ENCODE measurements around the gene EDEM1. TPM values are rescaled to one million over a fixed set of nuclear protein-coding genes. Genes with fewer than 3 reads are reported as not detected.

Gene EDEM1
- total and polyA plus RNA-seq, 9 donors, result 11.5 to 43.4 (median 27.2) TPM

GRCh38 chr3:5232570-5232969, 45.1 kb downstream of the EDEM1 start:
- intact Hi-C loops (cut with DNase I), result no loop called here
- H3K27ac ChIP-seq, result no peak overlapping the region
- H3K9me3 ChIP-seq, result no peaks in the 10 kb centered on the region
- TF ChIP-seq CTCF (IDR thresholded peaks at IDR 0.05), result no peak
- TF ChIP-seq EP300 (IDR thresholded peaks at IDR 0.05), result no peak
- TF ChIP-seq POLR2A (IDR thresholded peaks at IDR 0.05), result no peak
- 60 to 74% (median 70%) methylated on average over 6 of the region's 6 CpGs for WGBS, 3 donors
- H3K4me3 ChIP-seq, result no peak overlapping the region
- DNase-seq, result no peak
- no peaks in the 10 kb centered on the region for H3K36me3 ChIP-seq
- H3K27me3 ChIP-seq, result no peaks in the 10 kb centered on the region
- H3K4me1 ChIP-seq (ENCODE audit: insufficient read depth), result no peaks in the 10 kb centered on the region

GRCh38 chr3:5233026-5233425, 45.5 kb downstream of the EDEM1 start:
- Histone ChIP-seq H3K4me3 (no peak overlapping the region), H3K27me3 (no peaks in the 10 kb centered on the region), H3K36me3 (no peaks in the 10 kb centered on the region), H3K4me1 (ENCODE audit: insufficient read depth) (no peaks in the 10 kb centered on the region), H3K9me3 (no peaks in the 10 kb centered on the region), H3K27ac (no peak overlapping the region)
- WGBS, 3 donors, result 68 to 76% (median 74%) methylated on average over 2 of the region's 2 CpGs
- DNase-seq, result no peak
- intact Hi-C loops (cut with DNase I), result no loop called here
- no peak for TF ChIP-seq CTCF (IDR thresholded peaks at IDR 0.05)
- TF ChIP-seq EP300 (IDR thresholded peaks at IDR 0.05), result no peak
- TF ChIP-seq POLR2A (IDR thresholded peaks at IDR 0.05), result no peak

GRCh38 chr3:5235655-5236054, 48.1 kb downstream of the EDEM1 start:
- TF ChIP-seq EP300 (IDR thresholded peaks at IDR 0.05), result no peak
- no peak for TF ChIP-seq POLR2A (IDR thresholded peaks at IDR 0.05)
- TF ChIP-seq CTCF (IDR thresholded peaks at IDR 0.05), result no peak
- WGBS, 3 donors, result 86 to 92% (median 91%) methylated on average over 7 of the region's 7 CpGs
- H3K4me1 ChIP-seq (ENCODE audit: insufficient read depth), result no peaks in the 10 kb centered on the region
- DNase-seq, result no peak
- H3K27me3 ChIP-seq, result no peaks in the 10 kb centered on the region
- no peak overlapping the region for H3K4me3 ChIP-seq
- no peak overlapping the region for H3K27ac ChIP-seq
- no peaks in the 10 kb centered on the region for H3K36me3 ChIP-seq
- H3K9me3 ChIP-seq, result no peaks in the 10 kb centered on the region
- intact Hi-C loops (cut with DNase I), result no loop called here

- intact Hi-C loops (cut with DNase I), result no loop called here
- WGBS, 3 donors, result 55 to 70% (median 69%) methylated on average over 5 of the region's 5 CpGs
- H3K36me3 ChIP-seq, result no peaks in the 10 kb centered on the region
Observed at GRCh38 chr3:5238545-5238944, 51.0 kb downstream of the EDEM1 start.

More at GRCh38 chr3:5238545-5238944, 51.0 kb downstream of the EDEM1 start:
- TF ChIP-seq EP300 (IDR thresholded peaks at IDR 0.05) (no peak), CTCF (IDR thresholded peaks at IDR 0.05) (no peak), POLR2A (IDR thresholded peaks at IDR 0.05) (no peak)
- H3K27me3 ChIP-seq, result no peaks in the 10 kb centered on the region
- DNase-seq, result no peak
- no peaks in the 10 kb centered on the region for H3K9me3 ChIP-seq
- H3K27ac ChIP-seq, result no peak overlapping the region
- no peak overlapping the region for H3K4me3 ChIP-seq
- no peaks in the 10 kb centered on the region for H3K4me1 ChIP-seq (ENCODE audit: insufficient read depth)

All from ovary (tissue), 9 donors.